ENCODE data around the gene DUSP5. TPM values are rescaled to one million over a fixed set of nuclear protein-coding genes. Genes with fewer than 3 reads are reported as not detected.
A peak's percentile ranks its signal among the peaks of the same experiment; 100 is the strongest.

DUSP5 gene
- total and polyA plus RNA-seq, 3 donors from 2014 or later = 42.7 to 57.5 (median 42.8) TPM

GRCh38 chr10:110547139-110547761 is 49.5 kb downstream of the DUSP5 start:
- intact Hi-C loops (cut with DNase I; ENCODE audit: low total_unique reads) = loop anchor here (10.0 kb wide), 1 partner anchor 232 kb away; no protein-coding TSS in a partner anchor
- H3K27me3 ChIP-seq = no peaks in the 10 kb centered on the region
- H3K36me3 ChIP-seq (ENCODE audit: low read depth, missing control alignments) = no peaks in the 10 kb centered on the region
- H3K27ac ChIP-seq = no peak overlapping the region
- WGBS, 2 donors = 24 to 40% methylated on average over 8 of the region's 8 CpGs
- no peak for DNase-seq
- no peaks in the 10 kb centered on the region for H3K9me3 ChIP-seq
- TF ChIP-seq POLR2A (IDR thresholded peaks at IDR 0.05) (no peak), CTCF (IDR thresholded peaks at IDR 0.05) (peak; percentile 78 to 87 (median 82))
- H3K4me3 ChIP-seq = no peak overlapping the region
- H3K4me1 ChIP-seq = no peaks in the 10 kb centered on the region

GRCh38 chr10:110548002-110548401 is 50.3 kb downstream of the DUSP5 start:
- intact Hi-C loops (cut with DNase I; ENCODE audit: low total_unique reads) = loop anchor here (10.0 kb wide), 1 partner anchor 233 kb away; no protein-coding TSS in a partner anchor
- Histone ChIP-seq H3K27ac (no peak overlapping the region), H3K36me3 (ENCODE audit: low read depth, missing control alignments) (no peaks in the 10 kb centered on the region), H3K4me1 (no peaks in the 10 kb centered on the region), H3K9me3 (no peaks in the 10 kb centered on the region), H3K4me3 (no peak overlapping the region), H3K27me3 (no peaks in the 10 kb centered on the region)
- no peak for DNase-seq
- TF ChIP-seq CTCF (IDR thresholded peaks at IDR 0.05) = no peak
- no peak for TF ChIP-seq POLR2A (IDR thresholded peaks at IDR 0.05)
- 62 to 71% methylated on average over 5 of the region's 5 CpGs for WGBS, 2 donors

- no peak overlapping the region for H3K27ac ChIP-seq
- H3K4me3 ChIP-seq = no peak overlapping the region
- WGBS, 2 donors = 87 to 89% methylated on average over 5 of the region's 5 CpGs
- no peak for DNase-seq
- no peak for TF ChIP-seq POLR2A (IDR thresholded peaks at IDR 0.05)
- intact Hi-C loops (cut with DNase I; ENCODE audit: low total_unique reads) = loop anchor here (10.0 kb wide), 1 partner anchor 234 kb away; no protein-coding TSS in a partner anchor
- no peaks in the 10 kb centered on the region for H3K9me3 ChIP-seq
- H3K4me1 ChIP-seq = no peaks in the 10 kb centered on the region
- no peaks in the 10 kb centered on the region for H3K36me3 ChIP-seq (ENCODE audit: low read depth, missing control alignments)
- no peaks in the 10 kb centered on the region for H3K27me3 ChIP-seq
Observed at GRCh38 chr10:110549211-110549610, 51.5 kb downstream of the DUSP5 start.

- 45 to 46% methylated on average over 2 of the region's 2 CpGs for WGBS, 2 donors
- H3K9me3 ChIP-seq = no peaks in the 10 kb centered on the region
- no peaks in the 10 kb centered on the region for H3K27me3 ChIP-seq
- H3K27ac ChIP-seq = no peak overlapping the region
- H3K4me3 ChIP-seq = no peak overlapping the region
- intact Hi-C loops (cut with DNase I; ENCODE audit: low total_unique reads) = no loop called here
- no peak for DNase-seq
- no peaks in the 10 kb centered on the region for H3K4me1 ChIP-seq
- TF ChIP-seq POLR2A (IDR thresholded peaks at IDR 0.05) (no peak), CTCF (IDR thresholded peaks at IDR 0.05) (no peak)
- no peaks in the 10 kb centered on the region for H3K36me3 ChIP-seq (ENCODE audit: low read depth, missing control alignments)
Observed at GRCh38 chr10:110553905-110554304, 56.2 kb downstream of the DUSP5 start.

- H3K27ac ChIP-seq = no peak overlapping the region
- intact Hi-C loops (cut with DNase I; ENCODE audit: low total_unique reads) = no loop called here
- no peaks in the 10 kb centered on the region for H3K9me3 ChIP-seq
- DNase-seq = no peak
- H3K4me1 ChIP-seq = no peaks in the 10 kb centered on the region
- H3K36me3 ChIP-seq (ENCODE audit: low read depth, missing control alignments) = no peaks in the 10 kb centered on the region
- no peaks in the 10 kb centered on the region for H3K27me3 ChIP-seq
- 86 to 95% methylated on average over 1 of the region's 1 CpG for WGBS, 2 donors
- H3K4me3 ChIP-seq = no peak overlapping the region
- TF ChIP-seq CTCF (IDR thresholded peaks at IDR 0.05) = no peak
- TF ChIP-seq POLR2A (IDR thresholded peaks at IDR 0.05) = no peak
Observed at GRCh38 chr10:110556296-110556695, 58.6 kb downstream of the DUSP5 start.
